IMR-90 (cell line): Measurements from ENCODE around the gene PTPN11. TPM values are rescaled to one million over a fixed set of nuclear protein-coding genes. Genes with fewer than 3 reads are reported as not detected.

ENCODE experiments used
- ATAC-seq: fragments of 200-7000 bp; cut with Tn5 transposase; 2 replicates; pipeline ENCODE4 v1.9.1; 2020; ENCODE audit warnings: low read depth, mild to moderate bottlenecking, moderate library complexity
- BruUV-seq: library from RNA; stranded (reverse); fragments of 400-500 nt; replicated peaks from 2 replicates; lab custom pipeline; 2021; lab: Mats Ljungman, UMichigan
- CTCF ChIA-PET: fragments of 300-600 bp; formaldehyde crosslinking; extraction: SDS; loops from one replicate; lab custom pipeline; 2021; ENCODE audit warnings: antibody characterized with exemption; lab: Yijun Ruan, JAX
- POLR2A ChIA-PET: fragments of 300-600 bp; sonication (Branson Sonifier 250); formaldehyde crosslinking; loops from one replicate; lab custom pipeline; 2022; ENCODE audit warnings: antibody characterized with exemption; ENCODE audit not compliant: unreplicated experiment; lab: Charles Lee
- DNase-seq: peaks from one replicate; pipeline ENCODE4 v3.0.0; 2013
- H2AFZ ChIP-seq: replicated peaks from 2 replicates; pipeline ENCODE3; 2013; ENCODE audit warnings: low read length, mild to moderate bottlenecking; ENCODE audit not compliant: poor library complexity
- H2AK5ac ChIP-seq: 2 replicates; pipeline ENCODE4 v1.6.1; 2013; ENCODE audit warnings: low read depth, low read length, inconsistent platforms
- H2AK9ac ChIP-seq: replicated peaks from 2 replicates; pipeline ENCODE3; 2013; ENCODE audit warnings: mild to moderate bottlenecking, low read depth, low read length, moderate library complexity; ENCODE audit not compliant: poor library complexity
- H2BK120ac ChIP-seq: 2 replicates; pipeline ENCODE4 v1.6.1; 2013; ENCODE audit warnings: low read depth, low read length, inconsistent platforms
- H2BK15ac ChIP-seq: 3 replicates; pipeline ENCODE4 v1.6.1; 2013; ENCODE audit warnings: low read depth, low read length, inconsistent platforms
- H2BK20ac ChIP-seq: 2 replicates; pipeline ENCODE4 v1.6.1; 2013; ENCODE audit warnings: low read depth, mild to moderate bottlenecking, inconsistent platforms, low read length, moderate library complexity
- H2BK5ac ChIP-seq: 2 replicates; pipeline ENCODE4 v1.6.1; 2013; ENCODE audit warnings: mild to moderate bottlenecking, low read depth, low read length, inconsistent platforms; ENCODE audit not compliant: poor library complexity, severe bottlenecking
- H3K14ac ChIP-seq: replicated peaks from 2 replicates; pipeline ENCODE4 v1.6.1; 2013; ENCODE audit warnings: low read depth, low read length, inconsistent platforms
- H3K18ac ChIP-seq: 2 replicates; pipeline ENCODE4 v1.6.1; 2013; ENCODE audit warnings: low read depth, low read length, control low read depth
- H3K23ac ChIP-seq: 2 replicates; pipeline ENCODE4 v1.6.1; 2013; ENCODE audit warnings: low read depth, low read length, inconsistent platforms
- H3K27ac ChIP-seq: 2 replicates; pipeline ENCODE4 v1.5.1; 2013; ENCODE audit warnings: mild to moderate bottlenecking, control low read depth, low read length; ENCODE audit not compliant: insufficient read depth
- H3K27me3 ChIP-seq: 2 replicates; pipeline ENCODE4 v1.6.1; 2013; ENCODE audit warnings: low read length; ENCODE audit not compliant: control insufficient read depth, insufficient read depth
- H3K36me3 ChIP-seq: 2 replicates; pipeline ENCODE4 v1.6.1; 2013; ENCODE audit warnings: low read length, mixed read lengths; ENCODE audit not compliant: control insufficient read depth, insufficient read depth
- H3K4ac ChIP-seq: 2 replicates; pipeline ENCODE4 v1.6.1; 2013; ENCODE audit warnings: low read depth, low read length, inconsistent platforms
- H3K4me1 ChIP-seq: 2 replicates; pipeline ENCODE4 v1.6.1; 2013; ENCODE audit warnings: low read length, mixed read lengths; ENCODE audit not compliant: control insufficient read depth, insufficient read depth
- H3K4me2 ChIP-seq: 2 replicates; pipeline ENCODE4 v1.6.1; 2013; ENCODE audit warnings: low read depth, mild to moderate bottlenecking, control low read depth, low read length, moderate library complexity
- H3K4me3 ChIP-seq: 2 replicates; pipeline ENCODE4 v1.5.1; 2013; ENCODE audit warnings: low read depth, mild to moderate bottlenecking, control low read depth, low read length, moderate library complexity; ENCODE audit not compliant: insufficient read depth
- H3K56ac ChIP-seq: 2 replicates; pipeline ENCODE4 v1.6.1; 2013; ENCODE audit warnings: low read length, inconsistent platforms; ENCODE audit not compliant: insufficient read depth; ENCODE audit errors: extremely low read depth
- H3K79me1 ChIP-seq, 2 experiments: 2 replicates each; pipeline ENCODE4 v1.6.1; 2013; ENCODE audit warnings: low read length in 2 of 2, inconsistent platforms in 1 of 2, low read depth in 1 of 2
- H3K9ac ChIP-seq: 2 replicates; pipeline ENCODE4 v1.6.1; 2013; ENCODE audit warnings: low read depth, low read length, control low read depth
- H3K9me1 ChIP-seq: 2 replicates; pipeline ENCODE4 v1.6.1; 2013; ENCODE audit warnings: low read length, inconsistent platforms; ENCODE audit not compliant: insufficient read depth
- H3K9me3 ChIP-seq: 2 replicates; pipeline ENCODE4 v1.6.1; 2013; ENCODE audit warnings: low read length; ENCODE audit not compliant: control insufficient read depth, insufficient read depth
- H4K20me1 ChIP-seq: 2 replicates; pipeline ENCODE4 v1.6.1; 2013; ENCODE audit warnings: low read length, inconsistent platforms; ENCODE audit not compliant: insufficient read depth
- H4K5ac ChIP-seq: 2 replicates; pipeline ENCODE4 v1.6.1; 2013; ENCODE audit warnings: mild to moderate bottlenecking, low read depth, low read length, control low read depth
- H4K8ac ChIP-seq, 2 experiments: 2 replicates each; pipeline ENCODE4 v1.6.1; 2013; ENCODE audit warnings: low read depth in 2 of 2, low read length in 2 of 2, control low read depth in 1 of 2, inconsistent platforms in 1 of 2
- H4K91ac ChIP-seq: 2 replicates; pipeline ENCODE4 v1.6.1; 2013; ENCODE audit warnings: low read depth, low read length, inconsistent platforms; ENCODE audit not compliant: insufficient read depth
- BHLHE40 ChIP-seq: fragments of 150-350 bp; IDR thresholded peaks from 2 replicates; pipeline ENCODE4 v1.6.1; 2016; ENCODE audit warnings: mild to moderate bottlenecking, low read depth, low read length
- CEBPB ChIP-seq: IDR thresholded peaks from 2 replicates; pipeline ENCODE4 v1.6.1; 2012; ENCODE audit warnings: low read depth, low read length, improper control_type of control experiment
- CHD1 ChIP-seq: IDR thresholded peaks from 2 replicates; pipeline ENCODE4 v1.6.1; 2012; ENCODE audit warnings: low read depth, low read length, improper control_type of control experiment
- FOS ChIP-seq: fragments of 150-350 bp; IDR thresholded peaks from 2 replicates; pipeline ENCODE4 v1.6.1; 2016; ENCODE audit warnings: low read depth, low read length
- MXI1 ChIP-seq: IDR thresholded peaks from 2 replicates; pipeline ENCODE4 v1.6.1; 2012; ENCODE audit warnings: low read depth, mild to moderate bottlenecking, low read length, moderate library complexity, borderline replicate concordance
- RAD21 ChIP-seq: IDR thresholded peaks from 2 replicates; pipeline ENCODE4 v1.6.1; 2012; ENCODE audit warnings: low read length, improper control_type of control experiment
- RCOR1 ChIP-seq: IDR thresholded peaks from 2 replicates; pipeline ENCODE4 v1.6.1; 2012; ENCODE audit warnings: mild to moderate bottlenecking, low read length, improper control_type of control experiment; ENCODE audit not compliant: insufficient replicate concordance
- RFX5 ChIP-seq: IDR thresholded peaks from 2 replicates; pipeline ENCODE4 v1.8.0; 2012; ENCODE audit warnings: low read depth, mild to moderate bottlenecking, low read length, moderate library complexity
- SMC3 ChIP-seq: fragments of 150-350 bp; IDR thresholded peaks from 2 replicates; pipeline ENCODE4 v1.6.1; 2016; ENCODE audit warnings: low read depth, mild to moderate bottlenecking, antibody characterized with exemption, low read length, moderate library complexity
- WGBS, 2 experiments: methylation state at CpG; one replicate each; pipeline versions ENCODE4 v1.1.5 to v1.1.7; 2013; ENCODE audit warnings: missing lambda C conversion rate in 2 of 2; ENCODE audit not compliant: insufficient read length in 1 of 2; ENCODE audit errors: extremely low coverage in 2 of 2; 5-methylcytosine and 5-hydroxymethylcytosine counted together
- dilution Hi-C: fragments of 300-500 bp; cut with HindIII; formaldehyde crosslinking; loops from one replicate; pipeline ENCODE4 v1.14.3; 2018; ENCODE audit warnings: low sequenced_read_pairs; ENCODE audit not compliant: unreplicated experiment
- in situ Hi-C: fragments of 300-500 bp; cut with MboI; formaldehyde crosslinking; loops from 3 replicates; pipeline ENCODE4 v1.14.3; 2019; ENCODE audit warnings: low sequenced_read_pairs, inconsistent platforms, mixed read lengths
- intact Hi-C: fragments of 100-400 bp; cut with micrococcal nuclease; formaldehyde crosslinking; loops from 2 replicates; pipeline ENCODE4 v1.10.0; 2022
- polyA plus RNA-seq, 3 experiments: library from polyadenylated mRNA; depleted of rRNA; stranded (reverse); fragments of >200 nt; gene quantifications; 2 replicates each; pipeline ENCODE4 v1.2.3, GENCODE V29; 2012; ENCODE audit warnings: low replicate concordance in 1 of 3
- total RNA-seq: library from RNA; depleted of rRNA; stranded (reverse); fragments of >200 nt; gene quantifications from 2 replicates; pipeline ENCODE4 v1.2.3, GENCODE V29; 2012
- TF ChIP-seq, protein P1 (sequence below): fragments of 150-350 bp; IDR thresholded peaks from 2 replicates; pipeline ENCODE4 v1.6.1; 2017; ENCODE audit warnings: mild to moderate bottlenecking, antibody characterized with exemption, low read length, low read depth

Gene PTPN11
- total and polyA plus RNA-seq, 2 of the 4 experiments (the other 2 are of a cell fraction) = 52.9 to 135 TPM

DNA sequence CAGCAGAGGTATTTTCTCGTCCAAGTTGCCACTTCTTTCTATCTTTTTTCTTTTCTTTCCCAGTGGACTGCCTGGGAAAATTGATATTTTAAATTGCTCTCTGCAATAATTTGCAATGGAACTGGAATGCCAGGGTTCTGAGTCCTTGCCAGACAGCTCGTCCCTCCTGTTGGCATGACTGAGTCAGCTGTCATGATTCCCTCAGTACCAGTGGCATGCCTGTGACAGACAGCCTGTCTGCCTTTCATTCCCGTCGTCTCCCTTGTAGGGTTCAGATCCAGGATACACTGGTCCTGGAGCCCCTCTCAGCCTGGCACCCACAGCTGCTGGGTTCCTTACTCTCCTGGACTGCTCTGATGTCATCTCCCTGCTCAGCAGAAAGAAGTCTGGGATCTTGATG lies 84.8 kb downstream of the PTPN11 start:
- H3K9me1 ChIP-seq = no peaks in the 10 kb centered on the region
- H3K4me3 ChIP-seq = no peak overlapping the region
- no peak overlapping the region for H2AK9ac ChIP-seq
- H3K4me1 ChIP-seq = no peaks in the 10 kb centered on the region
- POLR2A ChIA-PET = no interaction called here
- no peak overlapping the region for H2AFZ ChIP-seq
- no peak overlapping the region for H3K18ac ChIP-seq
- no peak overlapping the region for H2BK20ac ChIP-seq
- no CpG with 5 or more reads among the region's 4 CpGs for WGBS, 2 experiments
- H4K20me1 ChIP-seq = no peaks in the 10 kb centered on the region
- no peak overlapping the region for H2AK5ac ChIP-seq
- dilution Hi-C loops = no loop called here
- H4K5ac ChIP-seq = no peak overlapping the region
- no peak for ATAC-seq
- BruUV-seq = no TSS peak
- intact Hi-C loops = no loop called here
- in situ Hi-C loops = no loop called here
- no peak overlapping the region for H3K4me2 ChIP-seq
- no peaks in the 10 kb centered on the region for H3K27me3 ChIP-seq
- no peak for DNase-seq
- H3K27ac ChIP-seq = no peak overlapping the region
- no peak overlapping the region for H4K91ac ChIP-seq
- H2BK120ac ChIP-seq = no peak overlapping the region
- no peak overlapping the region for H2BK5ac ChIP-seq
- CTCF ChIA-PET = no interaction called here
- no peak overlapping the region for H3K9ac ChIP-seq
- H4K8ac ChIP-seq = no peak overlapping the region
- H3K79me1 ChIP-seq = 0 out of 4 replicates have a peak, but pooled peaks cover 5 to 10% of the 10 kb centered on the region in 2 experiments
- H2BK15ac ChIP-seq = no peak overlapping the region
- H3K14ac ChIP-seq = no peak overlapping the region
- no peaks in the 10 kb centered on the region for H3K9me3 ChIP-seq
- TF ChIP-seq RCOR1 (no peak), SMC3 (no peak), FOS (no peak), BHLHE40 (no peak), CHD1 (no peak), MXI1 (no peak), RAD21 (no peak), RFX5 (no peak), CEBPB (no peak)
- TF ChIP-seq, protein P1, sequence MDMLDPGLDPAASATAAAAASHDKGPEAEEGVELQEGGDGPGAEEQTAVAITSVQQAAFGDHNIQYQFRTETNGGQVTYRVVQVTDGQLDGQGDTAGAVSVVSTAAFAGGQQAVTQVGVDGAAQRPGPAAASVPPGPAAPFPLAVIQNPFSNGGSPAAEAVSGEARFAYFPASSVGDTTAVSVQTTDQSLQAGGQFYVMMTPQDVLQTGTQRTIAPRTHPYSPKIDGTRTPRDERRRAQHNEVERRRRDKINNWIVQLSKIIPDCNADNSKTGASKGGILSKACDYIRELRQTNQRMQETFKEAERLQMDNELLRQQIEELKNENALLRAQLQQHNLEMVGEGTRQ = no peak
- H3K4ac ChIP-seq = no peak overlapping the region
- peaks cover 49% of the 10 kb centered on the region for H3K36me3 ChIP-seq
- no peak overlapping the region for H3K56ac ChIP-seq
- H3K23ac ChIP-seq = no peak overlapping the region
